SW480 (cell line): ENCODE data around the gene TOP3B.
"Not testable (repeated sequence)": the region's sequence is repeated elsewhere in the genome, so short reads cannot be mapped to it uniquely, and the experiment has no call there.

Source experiments
- DNase-seq: peaks from one replicate; pipeline ENCODE4 v3.0.0-alpha.2; 2016; ENCODE audit warnings: low spot score

The TOP3B gene

DNA sequence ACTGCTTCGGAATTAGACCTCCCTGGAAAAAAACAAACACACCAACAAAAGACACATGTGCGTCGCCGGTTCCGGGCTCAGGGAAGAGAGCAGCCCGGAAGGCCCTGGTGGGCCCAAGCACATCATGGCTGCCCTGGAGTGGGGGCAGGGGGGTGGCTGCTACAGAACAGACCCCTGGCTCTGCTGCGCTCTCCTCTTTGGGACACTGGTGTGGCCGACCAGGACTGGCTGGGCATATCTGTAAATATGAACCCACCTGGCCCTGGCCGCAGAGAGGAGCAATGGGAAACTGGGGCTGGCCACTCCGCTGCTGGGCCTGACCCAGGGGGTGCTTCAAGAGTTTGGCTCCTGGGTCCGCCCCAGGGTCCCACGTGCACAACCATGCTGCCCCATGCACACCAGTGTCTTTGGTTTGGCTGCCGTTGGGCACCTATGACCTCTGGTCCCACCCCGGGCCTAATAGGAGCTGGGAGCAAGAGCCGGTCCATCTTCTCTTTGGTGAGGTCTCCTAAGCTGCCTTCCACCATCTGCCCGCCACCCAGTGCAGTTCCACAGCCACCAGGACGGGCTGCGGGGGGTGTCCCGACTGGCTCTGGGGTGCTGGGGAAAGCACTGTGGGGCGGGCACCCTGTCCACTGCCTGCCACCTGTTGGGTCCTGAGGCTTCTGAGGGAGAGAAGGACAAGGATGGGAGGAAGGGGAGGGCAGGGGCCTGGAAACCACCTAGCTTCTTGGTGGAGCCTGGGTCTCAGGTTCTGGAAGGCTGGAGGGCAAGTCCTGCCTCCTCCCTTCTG lies 60.0 kb downstream of the TOP3B start:
- DNase-seq, result no peak

DNA sequence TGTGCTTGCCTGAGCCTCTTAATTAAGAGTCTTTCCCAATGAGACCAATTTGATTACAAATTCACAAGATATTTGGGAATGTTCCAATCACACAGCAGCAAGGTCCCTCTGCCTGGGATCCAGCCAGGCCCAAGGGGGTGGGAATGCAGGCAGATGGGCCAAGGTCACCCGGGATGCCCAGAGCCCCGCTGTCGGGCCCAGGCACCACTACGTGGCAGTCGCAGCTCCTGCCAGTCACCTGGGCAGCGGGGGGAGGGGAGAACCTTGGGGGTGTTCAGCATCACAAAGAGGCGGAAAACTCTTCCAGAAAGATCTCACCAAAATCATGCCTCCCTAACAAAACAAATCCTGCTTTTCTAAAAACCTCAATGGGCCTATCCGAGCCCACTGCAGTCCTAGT lies 60.9 kb downstream of the TOP3B start:
- DNase-seq, result no peak

DNA sequence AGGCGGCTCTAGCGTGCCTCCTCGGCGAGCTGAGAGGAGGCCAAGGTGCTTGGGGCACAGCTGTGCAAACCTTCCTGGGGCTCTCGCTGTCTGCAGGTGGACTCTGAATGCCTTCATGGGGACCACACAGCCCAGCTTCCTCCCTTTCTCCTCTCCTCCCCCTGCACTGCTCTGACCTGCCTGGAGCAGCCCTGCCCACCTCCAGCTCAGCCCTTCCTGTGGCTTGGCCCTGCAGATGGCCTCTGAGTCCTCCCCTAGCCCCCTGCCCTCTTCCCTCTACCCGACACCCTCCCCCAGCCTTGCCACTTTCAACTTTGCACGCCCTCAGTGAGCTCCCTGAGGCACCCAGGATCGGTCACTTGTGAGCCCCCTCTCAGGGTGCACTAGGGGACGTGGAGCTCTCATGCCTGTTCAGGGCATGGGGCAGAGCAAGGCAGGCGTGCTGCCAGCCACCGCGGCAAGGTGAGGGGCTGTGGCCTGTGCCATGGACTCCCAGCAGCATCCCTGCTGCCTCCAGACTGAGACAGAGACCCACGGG lies 61.3 kb downstream of the TOP3B start:
- DNase-seq, result no peak

DNA sequence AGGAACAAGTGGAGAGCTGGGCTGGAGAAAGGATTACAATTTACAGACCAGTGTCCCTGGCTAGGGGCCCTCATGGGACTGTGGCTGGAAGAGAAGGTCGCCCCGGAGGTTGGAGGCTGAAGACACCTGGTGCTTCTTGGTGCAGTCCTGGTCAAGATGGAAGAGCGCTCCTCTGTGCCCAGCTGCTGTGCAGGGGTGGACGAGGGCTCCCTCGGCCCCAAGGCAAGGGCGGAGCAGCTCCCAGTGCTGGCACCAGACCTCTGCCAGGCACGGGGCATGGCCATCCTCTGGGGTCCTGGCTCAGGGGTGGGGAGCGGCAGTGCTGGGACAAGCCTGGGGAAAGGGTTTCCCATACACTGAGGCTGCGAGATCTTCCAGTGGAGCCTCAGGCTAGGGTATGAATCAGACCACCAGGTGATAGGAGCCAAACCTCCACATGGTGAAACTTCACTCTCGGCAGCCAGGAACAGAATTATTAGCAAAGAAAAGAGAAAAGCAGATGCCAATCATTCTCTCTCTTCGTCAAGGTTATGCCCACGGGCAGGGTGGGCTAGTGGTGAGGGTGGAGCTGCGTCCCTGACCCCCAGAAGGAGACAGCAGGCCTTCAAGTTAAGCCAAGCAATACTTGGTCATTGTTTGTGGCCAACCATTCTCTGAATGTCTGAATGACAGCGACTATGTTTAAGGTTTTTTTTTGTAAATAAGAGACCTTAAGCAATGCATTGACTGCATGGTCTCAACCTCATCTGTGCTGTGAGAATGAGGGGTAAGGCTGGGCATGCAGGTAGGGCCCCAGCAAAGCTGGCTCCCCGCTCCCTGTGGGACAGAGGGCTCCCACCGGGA lies 62.0 kb downstream of the TOP3B start:
- DNase-seq, result no peak

DNA sequence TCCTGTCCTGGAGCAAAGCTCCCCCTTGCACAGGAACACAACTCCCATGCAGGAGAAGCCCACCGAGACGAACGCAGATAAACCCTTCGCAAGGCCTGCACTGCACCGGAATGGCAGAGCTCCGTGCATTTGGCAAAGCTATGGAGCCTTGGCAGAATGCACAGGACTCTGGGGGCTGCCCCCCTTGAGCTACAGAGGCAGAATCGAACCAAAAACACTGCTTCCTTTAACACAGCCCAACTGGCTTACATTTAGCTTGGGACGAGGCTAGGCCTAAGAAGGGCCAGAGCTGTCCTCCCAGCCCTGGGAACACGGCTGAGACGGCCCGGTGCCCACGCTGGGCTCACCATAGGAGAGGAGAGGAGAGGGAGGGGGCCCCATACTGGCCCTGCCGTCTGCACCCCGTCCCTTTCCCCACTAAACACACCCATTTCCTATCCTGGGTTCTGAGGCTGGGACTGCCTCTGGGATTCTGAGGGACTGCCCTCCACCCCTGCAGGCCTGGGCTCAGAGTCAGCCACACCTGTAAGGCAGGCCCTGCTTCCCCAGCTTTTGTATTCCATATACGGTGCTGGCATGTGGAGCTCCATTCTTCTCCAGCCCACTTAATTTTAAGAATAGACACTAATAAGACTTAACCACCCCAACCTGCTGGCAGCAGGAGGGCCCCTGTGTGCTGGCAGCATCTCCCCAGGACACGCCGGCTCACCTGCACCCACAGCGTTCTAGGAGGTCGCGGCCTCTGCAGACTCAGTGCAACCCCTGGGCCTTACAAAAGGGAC lies 62.9 kb downstream of the TOP3B start:
- DNase-seq, result no peak

DNA sequence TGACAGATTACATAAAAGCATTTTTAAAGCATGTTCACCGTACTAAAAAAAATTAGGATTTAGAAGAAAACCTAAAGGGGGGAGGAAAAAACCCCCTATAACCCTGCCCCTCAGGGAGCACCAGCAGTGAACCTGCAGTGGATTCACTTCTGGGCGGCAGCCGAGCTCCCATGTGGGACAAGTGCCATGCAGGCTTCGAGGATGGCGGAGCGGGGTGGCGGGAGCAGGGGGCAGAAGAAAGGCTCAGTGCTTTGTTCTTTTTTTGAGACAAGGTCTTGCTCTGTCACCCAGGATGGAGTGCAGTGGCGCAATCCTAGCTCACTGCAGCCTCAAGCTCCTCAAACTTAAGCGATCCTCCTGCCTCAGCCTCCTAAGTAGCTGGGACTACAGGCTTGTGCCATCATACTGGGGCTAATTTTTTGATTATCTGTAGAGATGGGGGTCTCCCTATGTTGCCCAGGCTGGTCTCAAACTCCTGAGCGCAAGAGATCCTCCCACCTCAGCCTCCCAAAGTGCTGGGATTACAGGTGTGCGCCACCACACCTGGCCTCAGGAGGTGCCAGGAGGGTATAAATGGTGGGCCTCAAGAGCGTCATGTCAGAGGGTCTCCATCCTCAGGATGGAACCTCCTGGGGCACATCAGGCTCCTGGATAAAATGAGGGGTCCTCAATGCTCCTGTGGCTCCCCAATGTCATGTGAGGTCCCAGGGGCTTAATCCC lies 64.0 kb downstream of the TOP3B start:
- no peak for DNase-seq

DNA sequence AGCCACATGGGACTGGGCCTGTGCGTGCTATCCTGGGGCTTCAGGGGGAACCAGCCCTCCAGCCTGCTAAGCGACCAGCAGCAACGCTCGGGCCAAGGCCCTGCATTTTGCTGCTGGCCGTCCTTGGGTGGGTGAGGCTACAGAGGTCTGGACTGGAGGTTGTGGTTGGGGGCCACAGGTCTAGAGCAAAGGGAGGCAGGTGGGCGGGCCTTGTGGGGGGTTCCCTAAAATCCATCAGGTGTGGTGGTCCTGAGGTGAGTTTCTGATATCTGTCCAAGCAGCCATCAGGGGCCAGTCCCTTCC lies 64.7 kb downstream of the TOP3B start:
- DNase-seq, result no peak

DNA sequence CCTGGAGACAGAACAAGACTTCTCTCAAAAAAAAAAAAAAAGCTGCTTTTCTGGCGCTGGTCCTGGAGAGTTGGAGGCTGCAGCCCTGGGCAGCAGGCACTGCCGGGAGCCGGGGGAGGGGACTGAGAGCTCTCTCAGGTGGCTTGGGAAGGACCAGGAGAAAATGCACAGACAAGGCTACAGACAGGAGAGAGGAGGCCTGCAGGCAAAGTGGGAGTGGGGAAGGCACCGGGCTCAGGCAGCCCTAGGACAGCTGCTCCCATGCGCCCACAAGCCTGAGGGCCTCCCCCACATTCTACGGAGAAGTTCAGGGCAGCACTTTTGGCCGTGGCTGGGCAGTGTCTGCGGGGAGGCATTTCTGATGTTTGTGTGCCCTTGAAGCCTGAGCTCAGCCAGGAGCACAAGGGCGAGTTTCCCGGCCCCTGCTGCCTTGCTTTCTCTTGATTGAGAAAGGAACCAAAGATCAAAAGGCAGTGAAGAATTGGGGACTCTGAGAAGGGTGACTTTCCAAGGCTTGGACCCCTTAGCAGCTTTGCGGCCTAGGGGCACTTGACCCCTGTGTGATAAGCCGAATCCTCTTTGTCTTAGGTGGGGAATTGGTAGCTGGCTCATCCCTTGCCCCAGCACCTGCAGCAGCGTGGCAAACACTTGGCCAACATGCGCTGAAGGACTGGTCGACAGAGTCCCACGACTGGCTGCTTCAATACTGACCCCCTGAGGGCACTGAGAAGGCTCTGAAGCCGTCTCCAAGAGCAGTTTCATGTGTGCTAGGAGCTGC lies 65.2 kb downstream of the TOP3B start:
- DNase-seq, result no peak

DNA sequence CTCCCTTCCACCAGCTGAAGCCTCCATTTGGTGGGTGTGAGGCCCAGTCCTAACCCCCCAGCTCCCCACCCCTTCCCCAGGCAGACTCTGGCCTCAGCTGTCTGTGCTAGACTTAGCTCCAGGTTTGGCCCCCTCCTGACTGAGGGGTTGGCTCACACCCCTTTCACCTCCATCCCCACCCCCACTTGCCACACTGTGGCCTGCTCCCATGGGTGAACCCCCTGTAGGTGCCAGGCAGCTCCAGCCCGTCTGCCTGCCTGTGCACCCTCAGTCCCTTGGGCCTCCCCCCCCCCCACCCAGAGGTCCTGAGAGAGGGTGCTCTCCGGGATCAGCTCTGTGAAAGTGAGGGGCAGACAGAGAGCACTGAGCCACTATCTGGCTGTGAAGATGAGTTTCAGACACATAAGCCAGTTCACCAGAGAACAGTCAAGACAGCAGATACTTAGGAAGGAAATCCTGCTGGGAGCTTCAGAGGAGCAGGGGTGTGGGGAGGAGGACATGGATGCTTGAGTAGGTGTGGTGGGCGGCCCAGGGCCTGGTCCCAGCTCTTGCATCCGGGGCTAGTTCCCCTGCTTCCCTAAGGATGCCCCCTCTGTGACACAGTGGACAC lies 66.2 kb downstream of the TOP3B start:
- DNase-seq, result no peak

DNA sequence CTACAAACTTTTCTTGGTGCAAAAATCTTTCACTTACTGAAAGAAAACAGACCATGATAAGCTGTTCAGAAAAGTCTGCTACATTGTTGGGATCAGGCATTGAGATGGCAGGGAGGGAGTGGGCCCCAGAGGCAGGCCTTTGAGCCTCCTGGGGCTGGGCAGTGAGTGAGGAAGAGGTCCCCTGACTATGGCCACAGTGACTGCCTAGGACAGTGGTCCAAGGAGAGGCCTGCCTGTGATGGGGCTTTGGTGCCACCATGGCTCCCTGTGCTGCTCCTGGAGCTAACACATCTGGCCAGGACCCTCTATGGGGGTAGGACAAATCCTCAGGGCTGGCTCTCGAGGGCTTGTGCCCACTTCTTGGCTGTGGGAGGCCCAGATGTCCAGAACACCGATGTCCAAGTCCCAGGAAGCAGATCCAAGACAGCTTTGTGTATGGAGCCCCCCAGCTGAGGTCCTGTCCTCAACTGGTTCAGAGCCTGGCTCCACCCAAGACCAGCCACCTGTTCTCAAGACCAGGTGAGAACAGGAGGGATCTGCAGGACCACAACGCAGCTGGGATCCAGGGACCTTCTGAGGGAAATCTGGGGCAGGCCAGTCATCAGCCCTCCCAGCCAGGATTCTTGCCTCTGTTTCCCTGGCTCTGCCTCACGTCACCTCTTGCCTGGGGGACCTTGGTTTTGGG lies 66.8 kb downstream of the TOP3B start:
- no peak for DNase-seq

DNA sequence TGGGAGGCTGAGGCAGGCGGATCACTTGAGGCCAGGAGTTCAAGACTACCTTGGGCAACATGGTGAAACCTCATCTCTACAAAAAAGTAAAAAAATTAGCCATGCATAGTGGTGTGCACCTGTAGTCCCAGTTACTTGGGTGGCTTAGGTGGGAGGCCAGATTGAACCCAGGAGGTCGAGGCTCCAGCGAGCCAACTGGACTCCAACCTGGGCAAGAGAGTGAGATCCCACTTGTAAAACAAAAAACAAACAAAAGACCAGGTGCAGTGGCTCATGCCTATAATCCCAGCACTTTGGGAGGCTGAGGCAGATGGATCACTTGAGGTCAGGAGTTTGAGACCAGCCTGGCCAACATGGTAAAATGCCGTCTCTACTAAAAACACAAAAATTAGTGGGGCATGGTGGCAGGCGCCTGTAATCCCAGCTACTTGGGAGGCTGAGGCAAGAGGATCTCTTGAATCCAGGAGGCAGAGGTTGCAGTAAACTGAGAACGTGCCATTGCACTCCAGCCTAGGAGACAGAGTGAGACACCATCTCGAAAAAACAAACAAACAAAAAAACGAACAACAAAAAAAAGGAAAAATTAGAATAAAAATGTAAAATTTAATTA lies 68.4 kb downstream of the TOP3B start:
- DNase-seq, result not testable (repeated sequence)

DNA sequence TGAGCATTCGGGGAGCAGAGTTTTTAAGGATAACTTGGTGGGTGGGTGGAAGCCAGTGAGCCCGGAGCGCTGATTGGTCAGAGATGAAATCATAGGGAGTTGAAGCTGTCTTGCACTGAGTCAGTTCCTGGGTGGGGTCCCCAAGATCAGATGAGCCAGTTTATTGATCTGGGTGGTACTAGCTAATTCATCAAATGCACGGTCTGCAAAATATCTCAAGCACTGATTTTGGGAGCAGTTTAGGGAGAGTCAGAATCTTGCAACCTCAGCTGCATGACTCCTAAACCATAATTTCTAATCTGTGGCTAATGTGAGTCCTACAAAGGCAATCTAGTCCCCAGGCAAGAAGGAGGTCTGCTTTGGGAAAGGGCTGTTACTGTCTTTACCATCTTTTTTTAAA lies 72.2 kb downstream of the TOP3B start:
- DNase-seq, result not testable (repeated sequence)

DNA sequence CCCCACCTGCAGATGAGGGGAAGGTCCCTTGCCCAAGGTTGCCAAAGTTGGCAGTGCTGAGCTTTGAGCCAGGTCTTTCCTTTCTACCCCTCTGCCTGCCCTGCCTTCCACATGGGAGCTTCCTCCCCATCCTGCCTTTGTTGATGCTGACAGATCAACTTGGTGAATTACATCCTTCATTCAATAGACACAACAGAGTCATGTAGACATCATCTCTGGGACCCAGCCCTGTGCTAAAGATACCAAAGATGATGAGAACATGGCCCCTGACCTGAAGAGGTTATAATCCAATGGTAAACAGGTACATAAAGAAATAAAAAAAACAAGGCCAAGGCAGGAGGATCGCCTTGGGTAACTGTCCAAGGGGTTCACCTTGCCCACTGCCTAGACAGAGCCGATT lies 72.7 kb downstream of the TOP3B start:
- no peak for DNase-seq

DNA sequence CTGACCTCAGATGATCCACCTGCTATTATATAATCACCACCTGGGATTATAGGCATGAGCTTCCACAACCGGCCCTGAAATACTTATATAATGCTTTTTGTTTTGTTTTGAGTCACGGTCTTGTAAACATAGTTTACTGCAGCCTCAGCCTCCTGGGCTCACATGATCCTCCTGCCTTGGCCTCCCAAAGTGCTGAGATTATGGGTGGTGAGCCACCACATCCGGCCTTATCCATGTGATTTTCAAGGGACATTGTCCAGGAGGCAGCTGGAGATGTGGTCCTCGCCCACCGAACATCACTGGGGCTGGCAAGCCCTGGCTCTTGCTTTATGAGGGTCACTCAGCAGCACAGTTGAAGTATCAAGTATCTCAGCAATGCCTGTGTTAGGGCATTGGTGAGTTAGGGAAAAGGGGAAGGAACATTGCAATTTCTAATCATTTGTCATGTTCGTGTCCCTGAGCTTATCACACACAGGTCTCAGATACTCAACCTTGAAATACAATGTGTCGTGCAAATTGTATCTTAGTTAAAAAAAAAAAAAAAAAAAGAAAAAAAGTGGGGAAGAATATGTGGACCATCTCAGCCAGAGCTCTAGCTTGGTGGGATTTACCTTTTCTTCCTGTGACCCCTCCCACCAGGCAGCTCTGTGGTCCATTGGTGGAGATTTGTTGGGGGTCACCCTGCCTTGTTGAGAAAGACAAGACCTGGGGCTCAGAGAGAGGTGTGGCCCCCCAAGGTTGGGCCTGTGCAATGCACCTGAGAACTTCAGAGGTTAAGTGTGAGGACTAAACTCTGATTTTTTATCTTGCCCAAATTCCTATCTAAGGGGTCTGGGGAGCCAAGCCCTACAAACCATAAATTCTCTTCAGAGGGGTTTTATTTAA lies 74.7 kb downstream of the TOP3B start:
- no peak for DNase-seq
